ENCODE measurements around the gene RRAGA. TPM values are rescaled to one million over a fixed set of nuclear protein-coding genes. Genes with fewer than 3 reads are reported as not detected.
"Not testable (repeated sequence)": the region's sequence is repeated elsewhere in the genome, so short reads cannot be mapped to it uniquely, and the experiment has no call there.

RRAGA gene
- total RNA-seq, 2 donors from 2014 or later, result 88.3 to 88.7 TPM

DNA sequence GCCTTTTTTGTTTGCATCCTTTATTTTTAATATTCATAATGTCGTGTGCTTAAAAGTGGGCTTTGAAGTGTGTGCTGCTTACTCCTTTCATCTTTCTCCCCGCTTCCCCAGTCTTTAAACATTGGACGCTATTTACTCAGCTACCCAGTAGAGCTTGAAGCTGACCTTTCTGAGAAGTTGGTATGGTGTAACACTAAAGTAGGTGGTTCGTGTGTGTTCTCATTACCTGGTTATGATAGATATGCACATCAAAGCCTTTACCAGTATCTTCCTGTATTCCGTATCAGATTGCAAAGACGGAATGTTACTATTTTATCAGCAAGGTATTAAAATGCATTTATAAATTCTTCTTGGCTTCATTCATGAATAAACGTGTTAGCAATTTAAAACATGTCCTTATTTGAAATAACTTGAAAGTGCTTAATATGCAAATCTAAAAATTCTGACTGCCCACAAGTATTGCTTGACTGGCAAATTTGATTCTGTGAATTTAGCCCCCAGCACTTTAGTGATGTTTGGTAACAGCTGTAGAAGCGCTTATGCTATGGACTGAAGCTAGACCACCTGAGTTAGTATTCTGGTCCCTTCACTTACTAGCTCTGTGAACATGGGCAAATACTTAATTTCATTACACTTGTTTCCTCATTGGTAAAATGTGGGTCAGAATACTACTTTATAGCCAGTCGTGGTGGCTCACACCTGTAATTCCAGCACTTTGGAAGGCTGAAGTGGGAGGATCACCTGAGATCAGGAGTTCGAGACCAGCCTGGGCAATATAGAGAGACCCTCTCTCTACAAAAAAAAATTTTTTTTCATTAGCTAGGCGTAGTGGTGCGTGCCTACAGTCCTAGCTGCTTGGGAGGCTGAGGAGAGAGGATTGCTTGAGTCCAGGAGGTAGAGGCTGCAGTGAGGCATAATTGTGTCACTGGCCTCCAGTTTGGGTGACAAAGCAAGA is 1.7 kb downstream of the RRAGA start:
- intact Hi-C loops (cut with DNase I), result loop anchor here in 1 of 2 donors (10.0 kb wide), 1 partner anchor 54 kb away; the partner anchor contains the start of gene HAUS6
- no peak for DNase-seq (ENCODE audit: low spot score)

DNA sequence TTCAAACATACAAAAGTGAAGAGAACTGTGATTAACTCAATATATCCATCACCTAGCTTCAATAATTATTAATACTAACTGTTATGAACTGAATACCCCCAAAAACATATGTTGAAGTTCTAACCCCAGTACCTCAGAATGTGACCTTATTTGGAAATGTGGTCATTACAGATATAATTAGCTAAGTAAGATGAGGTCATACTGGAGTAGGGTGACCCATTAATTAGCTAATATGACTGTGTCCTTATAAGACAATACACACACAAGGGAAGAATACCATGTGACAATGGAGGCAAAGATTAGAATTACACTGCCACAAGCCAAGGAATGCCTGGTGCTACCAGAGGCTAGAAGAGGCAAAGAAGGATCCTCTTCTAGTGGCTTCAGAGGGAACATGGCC is 7.8 kb downstream of the RRAGA start:
- intact Hi-C loops (cut with DNase I), result loop anchor here in 1 of 2 donors (10.0 kb wide), 1 partner anchor 48 kb away; the partner anchor contains the start of gene HAUS6

DNA sequence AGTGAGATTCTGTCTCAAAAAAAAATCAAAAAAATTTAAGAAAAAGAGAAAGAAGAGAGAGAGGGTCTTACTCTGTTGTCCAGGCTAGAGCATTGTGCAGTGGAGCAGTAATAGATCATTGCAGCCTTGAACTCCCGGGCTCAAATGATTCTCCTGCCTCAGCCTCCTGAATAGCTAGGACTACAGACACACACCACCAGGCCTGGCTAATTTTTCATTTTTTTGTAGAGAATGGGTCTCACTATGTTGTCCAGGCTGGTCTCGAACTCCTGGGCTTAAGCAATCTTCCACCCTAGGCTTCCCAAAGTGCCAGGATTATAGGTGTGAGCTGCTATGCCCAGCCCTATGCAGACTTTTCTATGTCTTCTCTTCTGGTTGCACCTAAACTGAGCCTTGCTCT is 25.0 kb downstream of the RRAGA start:
- intact Hi-C loops (cut with DNase I), result no loop called here
- DNase-seq (ENCODE audit: low spot score), result no peak

More for the DNA sequence above, 7.8 kb downstream of the RRAGA start:
- DNase-seq (ENCODE audit: low spot score), result no peak

DNA sequence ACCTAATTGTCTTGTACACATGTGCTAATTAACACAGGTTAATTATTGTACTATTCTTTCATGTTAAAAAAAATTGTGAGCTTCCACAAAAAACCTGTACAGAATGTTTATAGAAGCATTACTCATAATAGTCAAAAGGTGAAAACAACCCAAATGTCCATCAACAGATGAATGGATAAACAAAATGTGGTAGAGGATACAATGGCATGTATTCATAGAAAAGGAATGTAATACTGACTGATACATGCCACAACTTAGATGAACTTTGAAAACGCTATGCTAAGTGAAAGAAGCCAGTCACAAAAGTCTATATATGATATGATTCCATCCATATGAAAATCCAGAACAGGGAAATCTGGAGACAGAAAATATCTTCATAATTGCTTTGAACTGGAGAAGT is 25.6 kb downstream of the RRAGA start:
- no peak for DNase-seq (ENCODE audit: low spot score)
- intact Hi-C loops (cut with DNase I), result no loop called here

DNA sequence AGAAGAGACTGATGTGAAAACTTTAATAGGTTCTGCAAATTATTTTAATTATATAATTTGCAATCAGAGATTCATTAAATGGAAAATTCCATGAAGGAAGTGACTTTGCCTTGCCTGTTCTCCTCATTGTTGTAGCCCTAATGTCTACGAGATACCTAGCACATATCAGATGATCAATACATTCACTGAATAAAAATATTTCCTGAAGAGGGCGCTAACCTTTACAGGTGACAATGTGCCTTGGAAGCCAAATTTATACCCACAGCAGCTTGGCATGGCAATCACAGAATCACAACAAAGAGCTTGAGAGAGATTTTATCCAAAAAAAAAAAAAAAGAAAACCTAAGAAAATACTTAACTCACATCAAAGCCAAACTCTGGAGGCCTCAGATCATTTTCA is 36.1 kb downstream of the RRAGA start:
- intact Hi-C loops (cut with DNase I), result no loop called here
- DNase-seq (ENCODE audit: low spot score), result no peak

DNA sequence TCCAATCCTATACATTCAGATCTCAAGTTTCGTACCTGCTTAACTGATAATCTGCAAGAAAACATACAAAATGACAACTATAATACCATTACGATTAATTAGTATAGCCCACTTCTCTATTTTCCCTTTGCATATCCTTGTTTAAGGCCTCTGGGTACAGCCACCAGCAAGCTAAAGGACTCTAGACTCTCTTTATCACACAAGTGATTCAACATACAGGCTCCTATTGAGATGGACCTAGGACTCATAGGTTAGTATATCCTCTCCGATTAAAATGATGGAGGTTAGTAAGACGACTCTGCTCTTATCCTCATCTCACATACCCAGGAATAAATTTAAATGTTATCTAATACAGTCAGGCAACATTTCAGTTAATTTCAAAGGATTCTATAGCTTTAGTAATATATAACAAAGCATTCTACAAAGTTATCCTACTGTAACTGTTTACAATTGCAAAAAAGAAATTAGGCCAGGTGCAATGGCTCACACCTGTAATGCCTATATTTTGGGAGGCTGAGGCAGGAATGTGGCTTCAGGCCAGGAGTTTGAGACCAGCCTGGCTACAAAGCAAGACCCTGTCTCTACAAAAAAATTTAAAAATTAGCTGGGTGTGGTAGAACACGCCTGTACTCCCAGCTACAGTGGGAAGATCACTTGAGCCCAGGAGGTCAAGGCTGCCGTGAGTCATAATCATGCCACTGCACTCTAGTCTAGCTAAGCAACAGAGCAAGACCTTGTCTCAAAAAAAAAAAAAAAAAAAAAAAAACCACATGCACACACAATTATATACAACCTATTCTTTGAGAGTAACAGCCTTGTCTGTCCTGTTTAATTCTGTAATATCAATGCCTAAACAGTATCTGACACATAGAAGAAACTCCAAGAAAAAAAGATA is 38.1 kb downstream of the RRAGA start:
- intact Hi-C loops (cut with DNase I), result no loop called here
- DNase-seq (ENCODE audit: low spot score), result no peak

DNA sequence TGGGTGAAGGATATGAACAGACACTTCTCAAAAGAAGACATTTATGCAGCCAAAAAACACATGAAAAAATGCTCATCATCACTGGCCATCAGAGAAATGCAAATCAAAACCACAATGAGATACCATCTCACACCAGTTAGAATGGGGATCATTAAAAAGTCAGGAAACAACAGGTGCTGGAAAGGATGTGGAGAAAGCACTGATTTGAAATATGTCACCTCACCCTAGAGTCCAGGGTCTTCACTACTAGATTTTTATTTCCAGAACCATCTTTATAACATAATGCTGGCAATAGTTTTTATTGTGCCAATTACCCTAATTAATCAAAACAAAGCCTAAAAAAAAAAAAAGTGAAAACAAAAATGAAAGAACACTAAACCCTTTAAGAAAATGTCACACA is 48.2 kb downstream of the RRAGA start:
- DNase-seq (ENCODE audit: low spot score); intact Hi-C loops (cut with DNase I): not testable (repeated sequence)

Other genes with a start within 250 kb of the RRAGA start
- gene SAXO1, start 16.2 kb upstream of the RRAGA start, total RNA-seq, result under 1 TPM; 0.05 to 0.28 TPM
- gene HAUS6, start 53.5 kb downstream of the RRAGA start, total RNA-seq, result 10 to 100 TPM in 1 of 2 donors, 1 to 10 TPM in 1; 9.8 to 10.5 TPM
- gene PLIN2, start 78.1 kb downstream of the RRAGA start, total RNA-seq, result 100 to 1,000 TPM; 152 to 368 TPM
- gene DENND4C, start 181.3 kb downstream of the RRAGA start, total RNA-seq, result 10 to 100 TPM; 54.9 to 58.3 TPM